HuH-7 (cell line): Measurements from ENCODE around the gene CLTA.
A peak's percentile ranks its signal among the peaks of the same experiment; 100 is the strongest.

Experiments
- DNase-seq: peaks from one replicate; pipeline ENCODE4 v3.0.0; 2011; ENCODE audit warnings: low spot score

Gene CLTA

GRCh38 chr9:36190388-36191289 lies at the start of gene CLTA:
Gene CLTA (plus strand): TSS chr9:36190921. CDS start chr9:36191057, 136 bp downstream.
- DNase-seq, result peak; percentile 98

- DNase-seq, result no peak
Measured at GRCh38 chr9:36141288-36141687, 49.4 kb upstream of the CLTA start.

- DNase-seq, result no peak
Measured at GRCh38 chr9:36141761-36142160, 49.0 kb upstream of the CLTA start.

GRCh38 chr9:36142510-36143244 lies 48.0 kb upstream of the CLTA start:
- DNase-seq, result no peak

- no peak for DNase-seq
Measured at GRCh38 chr9:36143245-36143641, 47.5 kb upstream of the CLTA start.

- no peak for DNase-seq
Measured at GRCh38 chr9:36144309-36145232, 46.1 kb upstream of the CLTA start.

- no peak for DNase-seq
Measured at GRCh38 chr9:36145970-36146369, 44.8 kb upstream of the CLTA start.

- no peak for DNase-seq
Measured at GRCh38 chr9:36146651-36147050, 44.1 kb upstream of the CLTA start.

GRCh38 chr9:36147441-36148175 lies 43.1 kb upstream of the CLTA start:
- no peak for DNase-seq

GRCh38 chr9:36148311-36149051 lies 42.2 kb upstream of the CLTA start:
- DNase-seq, result no peak

GRCh38 chr9:36149197-36149596 lies 41.5 kb upstream of the CLTA start:
- no peak for DNase-seq

- no peak for DNase-seq
Measured at GRCh38 chr9:36150574-36151315, 40.0 kb upstream of the CLTA start.

- DNase-seq, result no peak
Measured at GRCh38 chr9:36151316-36152210, 39.2 kb upstream of the CLTA start.

- no peak for DNase-seq
Measured at GRCh38 chr9:36152741-36153438, 37.8 kb upstream of the CLTA start.

GRCh38 chr9:36153746-36154145 lies 37.0 kb upstream of the CLTA start:
- DNase-seq, result no peak

- DNase-seq, result no peak
Measured at GRCh38 chr9:36154331-36154952, 36.3 kb upstream of the CLTA start.

GRCh38 chr9:36156116-36156515 lies 34.6 kb upstream of the CLTA start:
- no peak for DNase-seq

GRCh38 chr9:36158122-36158521 lies 32.6 kb upstream of the CLTA start:
- DNase-seq, result no peak
